GM19455 (cell line): ENCODE data around the gene ZNRF4.
"Not testable (repeated sequence)": the region's sequence is repeated elsewhere in the genome, so short reads cannot be mapped to it uniquely, and the experiment has no call there.

Experiments
- ATAC-seq: cut with Tn5 transposase; IDR thresholded peaks from one replicate; pipeline ENCODE4 v1.9.1; 2021; ENCODE audit not compliant: unreplicated experiment

Gene ZNRF4, protein sequence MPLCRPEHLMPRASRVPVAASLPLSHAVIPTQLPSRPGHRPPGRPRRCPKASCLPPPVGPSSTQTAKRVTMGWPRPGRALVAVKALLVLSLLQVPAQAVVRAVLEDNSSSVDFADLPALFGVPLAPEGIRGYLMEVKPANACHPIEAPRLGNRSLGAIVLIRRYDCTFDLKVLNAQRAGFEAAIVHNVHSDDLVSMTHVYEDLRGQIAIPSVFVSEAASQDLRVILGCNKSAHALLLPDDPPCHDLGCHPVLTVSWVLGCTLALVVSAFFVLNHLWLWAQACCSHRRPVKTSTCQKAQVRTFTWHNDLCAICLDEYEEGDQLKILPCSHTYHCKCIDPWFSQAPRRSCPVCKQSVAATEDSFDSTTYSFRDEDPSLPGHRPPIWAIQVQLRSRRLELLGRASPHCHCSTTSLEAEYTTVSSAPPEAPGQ

DNA sequence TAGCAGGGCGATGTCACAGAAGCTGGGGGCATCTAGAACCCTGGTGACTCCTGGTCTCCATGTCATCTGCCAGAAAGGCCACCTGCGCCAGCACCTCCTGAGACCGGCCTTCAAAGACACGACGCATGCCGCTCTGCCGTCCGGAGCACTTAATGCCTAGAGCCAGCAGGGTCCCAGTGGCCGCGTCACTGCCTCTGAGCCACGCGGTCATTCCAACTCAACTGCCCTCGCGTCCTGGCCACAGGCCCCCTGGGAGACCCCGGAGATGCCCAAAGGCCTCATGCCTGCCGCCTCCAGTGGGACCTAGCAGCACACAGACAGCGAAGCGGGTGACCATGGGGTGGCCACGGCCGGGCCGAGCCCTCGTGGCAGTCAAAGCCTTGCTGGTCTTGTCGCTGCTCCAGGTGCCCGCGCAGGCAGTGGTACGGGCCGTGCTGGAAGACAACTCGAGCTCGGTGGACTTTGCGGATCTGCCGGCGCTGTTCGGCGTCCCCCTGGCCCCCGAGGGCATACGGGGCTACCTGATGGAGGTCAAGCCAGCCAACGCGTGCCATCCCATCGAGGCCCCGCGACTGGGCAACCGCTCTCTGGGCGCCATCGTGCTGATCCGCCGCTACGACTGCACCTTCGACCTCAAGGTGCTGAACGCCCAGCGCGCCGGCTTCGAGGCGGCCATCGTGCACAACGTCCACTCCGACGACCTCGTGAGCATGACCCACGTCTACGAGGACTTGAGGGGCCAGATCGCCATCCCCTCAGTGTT, at the start of gene ZNRF4:
TSS of gene ZNRF4 (plus strand) at position 51 of the 763 bp plus-strand sequence. CDS start at position 126, 75 bp downstream.
- ATAC-seq = no peak

DNA sequence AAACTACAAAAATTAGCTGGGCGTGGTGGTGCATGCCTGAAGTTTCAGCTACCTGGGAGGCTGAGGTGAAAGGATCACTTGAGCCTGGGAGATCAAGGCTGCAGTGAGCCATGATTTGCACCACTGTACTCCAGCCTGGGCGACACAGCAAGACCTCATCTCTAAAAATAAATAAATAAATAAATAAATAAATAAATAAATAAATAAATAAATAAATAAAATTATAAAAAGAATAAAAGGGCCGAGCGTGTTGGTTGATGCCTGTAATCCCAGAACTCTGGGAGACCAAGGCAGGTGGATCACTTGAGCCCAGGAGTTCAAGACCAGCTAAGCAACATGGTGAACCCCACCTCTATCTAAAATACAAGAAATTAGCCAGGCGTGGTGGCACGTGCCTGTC, 49.0 kb upstream of the ZNRF4 start:
- ATAC-seq = not testable (repeated sequence)

DNA sequence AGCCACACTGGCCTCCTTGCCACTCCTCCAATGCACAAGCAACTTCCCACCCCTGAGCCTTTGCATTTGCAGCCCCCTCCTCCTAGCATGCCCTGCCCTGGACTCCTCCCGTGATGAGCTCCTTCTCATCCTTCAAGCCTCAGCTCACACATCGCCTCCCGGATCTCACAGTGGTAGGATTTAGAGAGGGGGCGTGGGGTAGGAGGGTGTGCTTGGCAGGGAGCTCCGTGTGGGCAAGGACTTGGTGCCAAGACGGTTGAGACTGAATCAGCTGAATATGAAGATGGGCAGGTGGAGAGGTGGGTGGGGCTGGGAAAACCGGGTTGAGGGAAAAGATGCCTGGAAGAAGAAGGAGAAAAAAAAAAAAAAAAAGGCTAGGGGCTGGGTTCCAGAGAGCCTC, 48.4 kb upstream of the ZNRF4 start:
- ATAC-seq = no peak

DNA sequence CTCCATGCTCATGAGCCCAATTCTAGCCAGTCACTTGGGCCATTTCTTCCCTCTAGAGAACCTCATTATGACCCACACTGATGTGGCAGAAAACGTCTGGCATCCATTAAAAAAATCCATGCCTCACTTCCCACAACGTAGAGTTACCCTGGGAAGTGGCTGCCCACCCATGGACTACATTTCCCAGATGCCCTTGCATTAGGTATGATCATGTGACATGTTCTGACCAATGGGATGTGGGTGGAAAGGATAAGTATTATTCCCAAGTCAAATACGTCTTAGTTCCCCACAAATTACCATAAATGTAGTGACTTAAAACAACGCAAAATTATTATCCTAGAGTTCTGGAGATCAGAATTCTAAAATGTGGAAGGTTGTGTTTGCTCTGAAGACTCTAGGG, 47.9 kb upstream of the ZNRF4 start:
- no peak for ATAC-seq

DNA sequence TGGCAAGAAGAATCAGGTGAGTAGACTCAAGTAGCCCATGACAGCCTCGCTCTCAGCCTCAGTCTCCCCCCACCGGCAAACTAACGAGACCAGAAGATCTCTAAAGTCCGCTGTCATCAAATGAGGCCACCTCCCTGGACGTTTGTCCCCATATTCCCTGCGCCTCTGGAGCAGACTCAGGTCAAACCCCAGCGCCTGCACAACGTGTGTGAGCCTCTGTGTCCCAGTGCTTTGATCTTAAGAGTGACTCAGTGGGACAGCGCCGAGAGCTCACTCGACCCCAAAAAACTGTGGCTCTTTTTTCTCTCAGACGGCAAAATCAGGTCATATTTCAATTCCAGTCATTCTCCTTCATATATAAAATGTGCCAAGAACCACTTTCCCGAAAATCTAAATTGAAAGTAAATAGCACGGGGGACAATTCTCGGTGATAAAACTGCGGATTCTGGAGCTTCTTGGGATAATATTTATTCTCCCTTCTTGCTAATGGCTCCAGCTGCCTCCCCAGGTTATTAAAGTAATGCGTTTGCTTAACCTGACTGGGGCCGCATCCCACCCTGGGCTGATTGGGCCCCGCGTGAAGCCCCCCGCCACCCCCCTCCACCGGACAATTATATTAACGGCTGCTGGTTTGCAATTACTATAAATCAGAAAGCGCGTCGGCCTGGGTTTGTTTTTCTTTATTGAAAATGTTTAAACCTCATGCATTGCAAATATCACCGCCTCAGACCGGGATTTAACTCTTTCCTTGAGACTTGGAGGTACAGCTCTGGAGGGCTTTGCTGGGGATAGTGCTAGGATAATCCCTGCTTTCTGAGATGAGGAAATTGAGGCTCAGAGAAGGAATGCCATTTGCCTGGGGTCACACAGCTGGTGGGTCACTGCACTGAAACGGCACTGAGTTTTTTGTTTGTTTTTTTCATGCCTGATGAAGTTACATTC, 37.5 kb upstream of the ZNRF4 start:
- ATAC-seq = no peak

DNA sequence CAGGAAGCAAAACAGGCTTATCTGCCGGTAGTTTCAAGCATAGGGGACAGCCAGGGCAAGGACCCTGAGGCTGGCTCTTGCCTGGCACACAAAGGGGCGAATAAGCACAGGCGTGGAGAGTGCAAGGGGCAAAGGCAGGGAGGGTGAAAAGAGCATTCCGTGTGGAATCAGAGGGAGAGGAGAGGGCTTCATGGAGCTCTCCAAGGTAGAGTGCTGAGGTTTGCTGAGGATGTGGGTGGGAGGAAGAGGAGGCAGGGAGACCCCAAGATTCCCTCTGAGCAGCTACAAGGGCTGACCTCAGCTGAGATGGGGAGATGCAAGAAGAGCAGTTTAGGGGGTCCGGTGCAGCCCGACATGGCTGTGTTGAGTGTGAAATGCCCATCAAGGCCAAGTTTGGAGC, 36.5 kb upstream of the ZNRF4 start:
- ATAC-seq = no peak

DNA sequence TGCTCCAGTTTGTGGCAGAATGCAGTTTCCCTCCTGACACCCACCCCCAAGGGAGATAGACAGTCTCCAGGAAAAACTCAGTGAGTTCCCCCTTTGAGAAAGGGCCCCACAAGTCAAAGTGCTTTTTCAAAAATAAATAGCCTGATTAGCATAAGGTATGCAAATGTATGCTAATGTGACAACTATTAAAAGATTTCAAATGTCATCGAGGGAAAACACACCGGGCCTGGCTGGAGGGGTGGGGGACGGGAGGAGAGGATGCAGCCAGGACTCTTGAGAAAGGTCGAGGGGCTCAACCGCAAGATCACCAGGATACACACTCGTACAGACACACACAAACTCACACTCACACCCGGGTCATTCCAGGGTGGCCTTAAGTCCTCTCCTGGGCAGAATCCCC, 34.3 kb upstream of the ZNRF4 start:
- ATAC-seq = no peak

DNA sequence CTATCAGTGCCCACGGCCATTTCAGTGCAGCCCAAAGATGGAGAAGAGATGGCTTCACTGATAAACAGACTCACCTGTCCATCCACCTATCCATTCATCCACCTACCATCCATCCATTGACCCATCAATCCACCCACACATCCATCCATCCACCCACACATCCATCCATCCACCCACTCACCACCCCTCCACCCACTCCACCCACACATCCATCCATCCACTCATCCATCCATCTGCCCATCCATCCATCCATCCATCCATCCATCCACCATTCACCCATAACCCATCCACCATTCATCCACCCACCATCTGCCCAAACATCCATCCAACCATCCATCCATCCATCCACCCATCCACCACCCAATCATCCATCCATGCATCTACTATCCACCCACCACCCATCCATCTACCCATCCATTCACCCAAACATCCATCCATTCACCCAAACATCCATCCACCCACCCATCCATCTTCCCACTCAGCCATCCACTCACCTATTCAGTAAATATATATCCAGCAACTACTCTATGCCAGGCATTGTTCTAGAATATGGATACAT, 31.6 kb upstream of the ZNRF4 start:
- no peak for ATAC-seq

DNA sequence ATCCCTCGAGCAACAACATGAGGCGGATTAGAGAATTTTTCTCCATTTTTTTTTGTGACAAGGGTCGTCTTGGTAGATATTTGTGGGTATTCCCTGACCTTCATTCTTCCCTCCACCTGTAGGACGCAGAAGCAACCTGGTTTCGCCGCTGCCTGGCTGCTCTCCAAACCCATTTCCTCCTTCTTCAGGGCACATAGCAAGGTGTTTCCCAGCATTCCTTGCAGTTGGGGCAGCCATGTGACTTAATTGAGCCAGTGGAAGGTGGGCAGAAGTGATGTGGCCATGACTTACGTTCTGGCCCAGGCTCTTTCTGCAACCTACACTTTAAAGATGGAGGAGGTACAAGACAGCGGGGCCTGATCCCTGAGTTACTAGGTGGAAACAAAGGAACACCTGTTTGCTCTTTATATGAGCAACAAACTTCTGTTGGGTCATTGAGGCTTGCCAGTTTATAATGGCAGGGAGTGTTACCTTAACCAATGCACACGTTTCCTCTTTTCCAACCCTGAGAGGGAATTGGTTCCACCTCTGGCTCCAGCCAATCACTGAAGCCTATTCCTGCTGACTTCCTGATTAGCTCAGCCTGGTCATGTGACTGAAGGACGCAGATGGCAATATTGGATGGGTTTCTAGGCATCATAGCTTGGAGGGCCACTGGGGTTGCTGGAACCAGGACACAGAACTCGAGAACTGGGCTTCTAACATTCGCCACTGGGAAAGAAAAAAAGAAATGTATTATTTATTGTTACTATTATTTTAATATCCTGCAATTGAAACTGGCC, 30.8 kb upstream of the ZNRF4 start:
- no peak for ATAC-seq

DNA sequence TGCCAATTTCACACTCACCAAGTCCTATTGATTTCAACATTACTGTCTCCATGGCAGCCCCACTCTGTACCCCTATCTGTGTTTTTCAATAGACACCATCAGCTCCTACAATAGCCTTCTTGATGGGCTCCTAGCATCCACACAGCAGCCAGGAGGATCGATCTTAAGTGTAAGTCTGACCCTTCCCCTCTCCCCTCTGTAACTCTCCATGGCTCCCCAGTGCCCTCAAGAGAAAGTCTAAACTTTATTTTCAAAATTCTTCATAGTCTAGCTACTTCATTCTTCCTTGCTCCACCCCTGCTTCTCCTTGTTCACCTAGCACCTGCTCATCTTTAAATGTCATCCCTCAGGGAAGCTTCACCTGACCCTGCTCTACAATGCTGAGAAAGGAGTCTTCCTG, 30.0 kb upstream of the ZNRF4 start:
- ATAC-seq = no peak

DNA sequence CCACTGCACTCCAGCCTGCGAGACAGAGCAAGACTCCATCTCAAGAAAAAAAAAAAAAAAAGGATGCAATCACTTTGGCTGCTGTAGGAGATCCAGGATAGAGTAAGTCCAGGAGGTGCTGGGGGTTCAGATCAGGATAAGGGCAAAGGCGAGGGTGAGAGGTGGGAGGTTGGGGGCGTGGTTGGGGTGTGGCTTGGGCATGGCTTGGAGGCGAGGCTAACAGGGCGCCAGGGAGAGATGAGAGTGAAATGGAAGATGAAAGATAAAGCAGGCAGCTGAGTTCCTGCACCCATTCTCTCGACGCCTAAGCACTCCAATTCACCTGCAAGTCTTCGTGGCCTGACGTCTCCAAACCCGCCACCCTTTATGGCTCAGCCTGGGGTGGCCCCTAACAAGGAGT, 25.0 kb upstream of the ZNRF4 start:
- no peak for ATAC-seq

DNA sequence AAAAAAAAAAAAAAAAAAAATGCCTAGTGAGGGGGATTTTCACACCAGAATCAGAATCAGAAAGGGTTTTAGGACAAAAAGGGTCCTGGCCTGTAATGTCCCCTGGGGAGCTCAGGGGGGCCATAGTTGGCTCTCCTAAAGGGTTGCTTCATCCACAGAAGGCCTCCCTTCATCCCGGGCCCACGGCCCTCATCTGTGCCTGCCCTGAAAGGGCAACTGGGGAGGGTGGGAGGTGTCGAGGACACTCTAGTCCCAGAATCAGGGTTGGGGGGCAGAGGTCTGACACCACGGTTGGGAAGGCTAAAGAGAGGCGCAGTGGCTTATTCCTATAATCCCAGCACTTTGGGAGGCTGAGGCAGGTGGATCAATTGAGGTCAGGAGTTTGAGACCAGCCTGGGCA, 22.5 kb upstream of the ZNRF4 start:
- no peak for ATAC-seq

DNA sequence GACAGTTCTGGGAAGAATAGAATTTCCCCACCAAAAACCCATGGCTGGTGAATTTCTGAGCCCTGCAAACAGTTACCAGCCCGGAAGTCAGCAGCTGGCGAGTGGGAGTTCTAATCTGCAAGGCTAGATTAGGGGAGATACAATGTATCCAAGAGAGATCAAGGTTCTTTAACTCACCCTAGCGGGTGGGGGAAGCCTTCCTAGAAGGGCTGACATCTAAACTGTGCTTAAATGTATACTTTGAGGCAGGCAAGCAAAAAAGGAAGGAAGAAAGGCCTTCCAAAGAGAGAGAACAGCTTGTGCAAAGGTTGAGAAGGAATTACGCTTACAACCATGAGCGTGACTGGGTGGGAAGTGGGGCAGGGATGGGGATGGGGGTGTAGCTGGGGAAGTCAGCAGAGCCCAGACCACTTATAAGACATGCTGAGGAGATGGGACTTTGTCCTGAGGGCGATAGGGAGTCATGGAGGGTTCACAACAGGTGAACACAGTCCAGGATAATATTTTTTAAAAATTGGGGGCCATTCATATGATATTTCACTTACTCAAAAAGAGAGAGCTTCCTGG, 20.8 kb upstream of the ZNRF4 start:
- no peak for ATAC-seq

DNA sequence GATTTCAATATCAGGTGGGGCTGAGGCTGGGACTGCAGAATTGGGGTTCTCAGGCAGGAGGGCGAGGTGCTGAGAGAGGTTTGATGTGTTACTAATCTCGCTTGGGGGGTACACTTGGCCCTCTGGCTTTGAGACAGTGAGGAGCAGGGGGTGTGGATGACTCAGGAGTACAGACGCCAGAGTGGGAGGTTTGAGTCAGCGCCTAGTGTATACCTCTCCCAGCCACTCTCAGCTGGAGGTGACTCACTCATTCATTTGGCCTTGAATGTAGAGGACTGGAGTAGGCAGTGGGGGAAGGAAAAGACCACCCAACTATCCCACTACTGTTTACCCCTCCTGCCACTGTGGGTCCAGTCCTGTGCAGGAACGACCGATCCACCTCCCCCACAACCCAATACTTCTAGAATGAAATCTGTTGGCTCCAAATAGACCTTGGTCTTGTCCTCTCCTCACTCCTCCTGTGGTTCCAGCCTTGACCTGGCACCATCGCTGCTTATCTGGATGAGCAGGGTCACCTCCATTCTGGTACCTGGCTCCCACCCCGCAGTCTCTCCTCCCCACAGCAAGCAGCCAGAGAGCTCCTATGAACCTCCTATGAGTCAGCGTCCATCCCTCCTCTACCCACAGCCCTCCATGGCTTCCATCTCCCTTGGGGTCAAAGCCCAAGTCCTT, 20.1 kb upstream of the ZNRF4 start:
- ATAC-seq = no peak

DNA sequence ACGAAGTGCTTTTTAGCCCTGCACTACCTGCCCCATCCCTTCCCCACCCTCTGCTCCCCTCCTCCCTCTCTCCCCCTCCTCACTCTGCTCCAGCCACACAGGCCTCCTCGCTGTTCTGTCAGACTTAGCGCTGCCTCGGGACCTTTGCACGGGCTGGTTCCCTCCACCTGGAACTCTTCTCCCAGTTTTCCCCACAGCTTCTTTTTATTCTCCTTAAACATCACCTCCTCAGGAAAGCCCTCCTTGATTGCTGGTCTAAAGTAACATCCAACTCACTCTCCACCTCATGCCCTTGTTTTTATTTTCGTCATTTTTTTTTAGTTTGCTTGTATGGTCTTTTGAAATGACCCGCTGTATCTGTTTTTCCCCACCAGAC, 19.6 kb upstream of the ZNRF4 start:
- no peak for ATAC-seq

DNA sequence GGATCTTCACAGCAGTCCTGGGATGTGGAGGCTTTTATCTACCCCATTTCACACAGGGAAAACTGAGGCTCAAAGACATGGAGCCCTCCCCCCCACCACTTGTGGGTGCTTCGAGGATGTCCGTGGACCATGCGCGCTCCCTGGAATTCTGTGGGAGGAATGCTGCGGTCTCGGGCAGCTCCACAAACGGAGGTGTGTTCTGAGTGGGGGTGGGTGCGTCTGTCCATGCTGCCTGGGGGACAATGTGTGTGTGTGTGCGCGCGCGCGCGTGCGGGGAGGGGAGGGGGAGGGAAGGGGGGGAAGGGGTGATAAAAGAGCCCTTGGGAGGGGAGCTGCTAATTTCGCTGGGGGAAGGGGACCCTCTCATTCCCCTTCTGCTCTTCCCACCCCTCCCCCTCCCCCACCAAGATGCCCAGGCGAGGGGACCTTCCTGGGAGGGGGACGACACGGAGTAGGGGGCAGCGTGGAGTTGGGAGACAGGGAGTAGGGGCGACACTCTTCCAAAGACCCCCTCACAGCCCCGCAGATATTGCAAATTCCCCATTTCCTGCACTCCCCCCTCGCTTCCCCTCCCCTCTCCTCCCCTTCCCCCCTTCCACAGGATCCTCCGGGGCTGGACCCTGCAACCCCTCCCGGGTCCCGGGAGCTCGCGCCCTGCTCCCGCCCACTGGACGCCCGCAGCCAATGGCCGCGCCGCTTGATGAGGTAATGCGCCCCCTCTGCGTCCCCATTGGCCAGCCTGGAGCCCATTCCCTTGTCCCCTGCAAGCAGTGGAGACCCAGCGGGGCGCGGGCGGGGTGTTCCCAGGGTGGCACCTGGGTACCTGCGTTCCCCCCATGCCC, 18.9 kb upstream of the ZNRF4 start:
- no peak for ATAC-seq

DNA sequence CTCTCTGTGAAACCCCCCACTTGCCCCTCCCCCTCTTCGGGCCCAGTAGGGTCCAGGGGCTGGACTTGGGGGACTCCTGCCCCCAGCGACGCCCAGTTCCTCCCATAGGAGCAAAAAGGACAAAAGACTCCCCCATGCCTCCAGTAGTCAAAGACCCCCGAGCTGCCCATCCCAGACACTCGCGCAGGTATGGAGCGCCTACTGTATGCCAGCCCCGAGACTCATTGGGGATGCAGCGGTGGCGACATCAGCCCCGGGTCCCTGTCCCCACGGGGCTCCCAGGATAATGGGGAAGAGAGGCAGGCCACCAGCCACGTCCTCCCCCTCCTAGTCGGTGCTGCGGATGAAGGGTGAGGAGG, 18.3 kb upstream of the ZNRF4 start:
- no peak for ATAC-seq

DNA sequence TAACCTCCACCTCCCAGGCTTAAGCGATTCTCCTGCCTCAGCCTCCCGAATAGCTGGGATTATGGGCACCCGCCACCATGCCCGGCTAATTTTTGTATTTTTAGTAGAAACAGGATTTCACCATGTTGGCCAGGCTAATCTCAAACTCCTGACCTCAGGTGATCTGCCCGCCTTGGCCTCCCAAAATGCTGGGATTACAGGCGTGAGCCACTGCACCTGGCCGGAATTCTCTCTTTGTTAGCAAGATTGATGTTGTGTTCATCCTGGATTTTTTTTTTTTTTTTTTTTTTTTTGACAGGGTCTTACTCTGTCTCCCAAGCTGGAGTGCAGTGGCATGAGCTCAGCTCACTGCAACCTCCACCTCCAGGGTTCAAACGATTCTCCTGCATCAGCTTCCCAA, 16.5 kb upstream of the ZNRF4 start:
- ATAC-seq = not testable (repeated sequence)

DNA sequence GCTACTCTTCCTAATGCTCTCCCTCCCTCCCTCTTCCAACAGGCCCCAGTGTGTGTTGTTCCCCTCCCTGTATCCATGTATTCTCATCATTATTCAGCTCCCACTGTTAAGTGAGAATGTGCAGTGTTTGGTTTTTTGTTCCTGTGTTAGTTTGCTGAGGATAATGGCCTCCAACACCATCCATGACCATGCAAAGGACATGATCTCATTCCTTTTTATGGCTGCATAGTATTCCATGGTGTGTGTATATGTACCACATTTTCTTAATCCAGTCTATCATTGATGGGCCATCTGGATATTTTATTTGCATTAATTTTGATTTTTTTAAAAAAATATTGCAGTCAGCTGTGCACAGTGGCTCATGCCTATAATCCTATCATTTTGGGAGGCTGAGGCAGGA, 15.8 kb upstream of the ZNRF4 start:
- ATAC-seq = no peak
